IPS-NIHi7 (cell line): ENCODE measurements around the gene PDE7B.
"Not testable (repeated sequence)": the region's sequence is repeated elsewhere in the genome, so short reads cannot be mapped to it uniquely, and the experiment has no call there.

ENCODE experiments used
- DNase-seq: peaks from one replicate; pipeline ENCODE4 v3.0.0; 2012; ENCODE audit warnings: mixed read lengths; ENCODE audit errors: extremely low spot score

PDE7B gene

DNA sequence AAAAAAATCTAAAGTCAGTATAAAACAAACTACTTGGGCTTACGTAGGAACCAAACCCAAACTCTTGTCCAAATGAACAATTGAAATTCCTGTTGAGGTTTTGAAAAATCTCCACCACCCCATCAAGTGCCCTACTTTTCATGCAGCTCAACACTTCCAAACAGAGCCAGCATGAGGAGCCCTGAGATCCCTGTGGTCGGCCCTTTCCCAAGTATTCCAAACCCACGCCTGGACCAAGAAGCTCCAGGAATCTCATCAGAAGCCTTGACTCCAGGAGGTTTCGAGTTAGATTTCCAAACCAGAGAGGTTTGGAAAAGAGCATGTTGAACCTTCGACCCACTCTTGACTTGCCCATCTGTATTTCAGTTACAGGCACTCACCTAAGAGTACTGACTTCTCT is 219.3 kb downstream of the PDE7B start:
- peak; percentile 27 for DNase-seq

DNA sequence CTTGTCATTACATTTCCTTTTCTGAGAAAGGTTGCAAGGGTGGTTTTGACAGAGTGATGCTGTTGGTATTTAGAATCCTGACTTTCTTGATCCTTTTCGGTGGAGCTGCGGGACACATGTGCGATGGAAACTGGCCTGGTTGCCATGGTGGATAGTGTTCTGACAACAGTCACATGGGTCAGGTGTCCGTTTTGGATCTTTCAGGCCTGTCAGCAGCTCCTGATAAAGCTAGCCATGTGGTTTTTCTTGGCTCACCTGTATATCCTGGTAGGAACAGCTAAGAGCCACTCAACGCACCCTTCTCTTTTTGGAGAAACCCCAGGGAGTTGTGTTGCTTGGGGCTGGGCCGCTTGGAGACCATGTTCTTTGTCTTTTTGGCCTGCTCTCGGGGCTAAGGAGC is 221.2 kb downstream of the PDE7B start:
- DNase-seq, result no peak

DNA sequence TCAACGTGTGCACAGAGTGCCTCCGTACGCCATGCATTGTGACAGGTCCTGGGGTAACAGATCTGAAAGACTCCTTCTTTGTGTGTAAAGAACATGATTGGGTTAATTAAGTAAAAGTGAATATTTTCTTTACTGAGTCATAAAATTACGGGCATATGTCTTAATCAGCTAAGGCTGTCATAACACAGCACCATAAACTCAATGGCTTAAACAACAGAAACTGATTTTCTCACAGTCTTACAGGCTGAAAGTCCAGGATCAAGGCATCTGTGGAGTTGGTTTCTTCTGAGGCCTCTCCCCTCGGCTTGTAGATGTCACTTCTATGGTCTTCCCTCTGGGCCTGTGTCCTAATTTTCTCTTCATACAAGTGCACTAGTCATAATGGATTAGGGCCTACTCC is 221.7 kb downstream of the PDE7B start:
- DNase-seq, result no peak

DNA sequence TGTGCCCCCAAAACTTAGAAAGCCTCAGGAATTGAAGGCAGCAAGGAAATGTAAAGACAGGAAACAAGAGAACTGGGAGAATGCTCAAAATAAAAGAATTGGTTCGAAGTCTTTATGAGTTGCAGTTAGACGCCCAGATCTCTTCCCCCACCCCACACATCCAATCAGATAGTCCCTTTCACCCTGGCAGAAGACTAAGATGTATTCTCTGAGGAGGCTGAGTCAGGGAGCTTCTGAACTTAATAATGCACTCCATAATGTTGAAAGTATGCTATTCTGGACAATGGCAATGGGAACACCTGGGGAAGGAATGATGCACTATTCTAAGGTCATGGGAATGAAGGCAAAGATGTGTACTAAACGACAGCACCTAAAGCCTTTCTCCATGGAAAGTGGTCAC is 225.0 kb downstream of the PDE7B start:
- no peak for DNase-seq

DNA sequence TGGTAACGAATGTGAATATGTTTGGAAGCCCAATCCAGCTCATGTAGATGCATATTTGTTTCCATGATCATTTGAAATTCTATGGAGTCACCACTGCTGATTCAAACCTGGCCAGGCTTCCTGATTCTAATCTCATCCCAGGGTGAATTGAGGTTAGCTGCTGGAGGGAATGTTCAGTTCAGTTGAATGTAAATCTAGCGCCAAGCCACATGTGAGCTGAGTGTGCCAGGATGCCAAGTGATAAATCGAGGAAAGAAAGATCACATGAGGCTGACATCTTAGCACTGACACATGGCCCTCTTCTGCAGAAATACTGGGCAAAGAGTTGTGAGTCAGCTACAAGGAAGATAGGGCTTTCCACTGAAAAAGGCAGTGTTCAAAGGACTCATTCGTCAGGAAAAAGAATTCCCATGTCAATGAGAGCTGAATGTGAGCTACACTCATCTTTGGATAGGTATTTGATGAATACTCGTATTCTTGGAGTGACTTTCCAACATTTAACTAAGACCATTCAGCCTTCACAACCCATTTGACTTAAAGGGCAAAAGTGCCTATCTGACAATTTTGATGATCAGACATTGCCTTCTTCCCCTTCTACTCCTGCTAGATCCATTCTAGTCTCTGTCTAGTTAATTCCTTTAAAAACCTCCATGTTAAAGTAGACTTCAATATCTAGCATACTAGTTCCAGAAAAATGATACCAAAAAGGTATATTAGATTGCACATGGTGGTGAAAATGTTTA is 226.5 kb downstream of the PDE7B start:
- DNase-seq, result no peak

DNA sequence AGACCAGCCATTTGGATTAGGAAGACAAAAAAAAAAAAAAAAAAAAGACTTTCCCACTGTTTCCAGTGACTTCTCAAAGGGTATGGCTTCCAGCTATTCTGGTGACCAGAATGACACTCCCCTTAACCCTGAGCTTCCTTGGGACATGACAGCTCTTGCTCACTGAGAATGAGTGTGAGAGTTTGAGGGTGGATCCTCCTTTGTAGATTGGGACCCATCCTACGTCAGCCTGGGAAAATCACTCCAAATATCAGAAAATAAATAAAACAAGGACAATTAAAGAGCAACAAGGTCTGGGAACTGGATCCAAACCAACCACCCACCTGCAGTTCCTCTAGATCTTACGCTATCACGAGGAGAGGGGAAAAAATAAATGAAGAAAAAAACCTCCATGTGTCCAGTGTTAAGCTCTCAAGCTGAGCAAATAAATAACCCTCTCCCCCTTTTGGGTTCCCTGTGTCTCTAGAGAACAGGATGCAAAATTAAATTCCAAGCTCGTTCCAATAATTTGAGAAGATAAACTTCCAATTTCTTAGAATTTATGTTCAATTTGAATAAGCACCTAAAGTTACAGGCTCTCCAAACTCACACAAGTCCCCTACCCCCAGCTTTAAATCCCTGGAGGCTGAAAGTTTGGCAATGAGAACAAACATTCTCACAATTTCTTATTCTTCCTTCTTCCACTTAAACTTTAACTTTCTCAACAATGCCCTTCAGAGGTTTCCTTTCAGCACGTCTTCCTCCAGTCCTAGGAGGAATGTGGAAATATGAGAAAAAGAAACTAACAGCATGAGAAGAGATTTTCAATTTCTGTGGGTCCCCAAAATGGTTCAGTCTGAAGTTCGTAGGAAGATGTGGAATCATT is 228.4 kb downstream of the PDE7B start:
- DNase-seq, result no peak

DNA sequence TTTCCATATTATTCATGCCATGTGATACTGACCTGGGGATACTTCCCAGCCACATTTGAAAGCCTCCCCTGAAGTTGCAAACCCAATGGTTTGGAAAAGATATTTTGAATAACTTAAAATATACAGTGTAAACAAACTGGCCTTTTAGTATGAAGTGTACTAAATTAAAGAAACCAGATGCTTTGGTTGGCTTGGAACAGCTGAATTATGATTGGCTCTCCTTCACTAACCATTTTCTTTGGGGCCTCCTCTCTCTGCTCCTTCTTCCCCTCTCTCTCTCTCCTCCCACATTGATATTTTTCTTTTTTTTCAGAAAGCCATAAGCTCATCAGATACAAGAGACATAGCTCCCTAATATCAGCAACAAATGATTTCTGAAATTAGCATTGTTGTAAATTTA is 232.0 kb downstream of the PDE7B start:
- DNase-seq, result no peak

DNA sequence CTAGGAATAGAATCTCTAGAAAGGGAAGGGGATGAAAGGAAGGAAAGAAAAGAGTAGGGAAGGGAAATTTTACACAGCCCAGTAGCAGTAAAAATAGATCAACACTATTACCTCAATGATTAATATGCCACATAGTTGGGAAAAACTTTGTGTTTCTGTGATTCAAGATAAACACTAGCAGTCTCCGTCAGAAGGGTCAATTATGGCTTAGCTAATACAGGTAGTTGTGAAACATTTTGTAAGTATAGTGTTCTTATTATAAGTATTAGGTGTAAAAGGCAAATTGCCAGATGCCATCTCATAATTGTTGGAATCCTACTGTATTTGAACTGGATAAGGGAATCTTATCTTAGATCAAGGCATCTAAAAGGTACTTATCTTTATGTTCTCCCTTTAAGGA is 232.9 kb downstream of the PDE7B start:
- DNase-seq, result no peak

DNA sequence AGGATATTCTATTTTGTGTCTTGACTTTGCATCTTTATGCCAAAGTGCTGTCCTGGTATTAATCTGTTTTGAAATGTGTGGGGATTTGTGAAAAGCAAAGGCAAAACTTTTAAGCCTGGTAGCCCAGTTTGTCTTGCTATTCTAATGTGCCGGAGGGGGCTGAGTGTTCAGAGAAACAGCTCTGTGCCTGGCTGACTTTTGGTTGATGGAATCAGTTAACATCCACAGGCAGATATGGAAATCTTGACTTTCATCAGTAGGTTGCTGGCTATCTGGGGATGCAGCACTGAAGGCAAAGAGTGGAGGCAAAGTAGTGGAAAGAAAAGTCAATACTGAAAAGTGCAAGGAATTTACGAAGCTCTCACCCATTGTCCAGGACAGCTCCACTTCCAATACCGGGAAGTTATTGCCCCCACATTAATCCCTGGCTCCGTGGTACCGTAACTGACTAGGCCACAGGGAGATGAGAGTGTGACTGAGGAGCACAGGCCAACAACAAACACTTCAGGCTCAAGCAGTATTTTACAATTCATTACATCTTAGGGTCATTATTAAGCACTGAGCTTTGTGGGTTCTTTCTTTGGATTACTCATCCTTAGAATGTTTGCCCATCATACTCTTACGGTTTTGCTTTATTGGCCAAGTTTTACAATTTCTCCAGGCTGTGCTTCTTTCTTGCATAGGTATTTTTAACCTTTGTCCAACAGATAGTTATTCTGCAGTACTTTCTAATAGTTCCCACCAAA is 234.0 kb downstream of the PDE7B start:
- no peak for DNase-seq

DNA sequence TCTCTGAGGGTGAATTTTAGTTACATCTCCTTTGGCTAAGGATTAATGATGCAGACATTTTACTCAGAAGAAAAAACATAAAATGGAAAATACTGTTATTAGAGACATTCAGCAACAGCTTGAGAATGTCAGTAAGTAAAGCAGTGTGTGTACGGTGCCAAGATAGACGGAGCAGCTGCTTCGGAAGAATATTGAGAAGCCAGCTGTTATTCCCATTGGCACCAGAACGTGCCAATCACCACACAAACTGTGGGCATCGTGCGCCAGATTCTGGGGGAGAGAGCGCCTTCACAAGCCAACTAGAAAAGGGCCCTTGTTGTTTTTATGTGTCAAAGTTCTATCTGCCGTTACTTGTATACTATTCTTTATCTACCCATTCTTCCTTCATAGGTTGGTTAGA is 235.2 kb downstream of the PDE7B start:
- DNase-seq, result no peak

DNA sequence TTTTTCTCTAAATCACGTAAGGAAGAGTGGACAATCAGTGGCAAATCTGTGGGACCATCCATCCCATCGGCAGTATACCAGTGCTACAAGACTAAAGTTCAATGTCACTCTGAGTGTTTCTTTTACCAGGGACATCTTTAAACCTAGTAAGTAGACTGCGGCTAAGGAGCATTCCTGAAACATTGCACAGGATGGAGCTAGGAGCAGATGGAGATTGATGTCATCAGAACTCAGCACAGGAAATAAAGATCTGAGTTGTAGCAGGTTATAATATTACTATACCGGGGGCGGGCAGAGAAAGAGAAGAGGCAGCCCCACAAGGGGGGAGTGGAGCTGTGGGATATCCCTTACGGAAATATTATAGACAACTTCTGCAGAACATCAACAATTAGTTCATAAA is 236.5 kb downstream of the PDE7B start:
- no peak for DNase-seq

DNA sequence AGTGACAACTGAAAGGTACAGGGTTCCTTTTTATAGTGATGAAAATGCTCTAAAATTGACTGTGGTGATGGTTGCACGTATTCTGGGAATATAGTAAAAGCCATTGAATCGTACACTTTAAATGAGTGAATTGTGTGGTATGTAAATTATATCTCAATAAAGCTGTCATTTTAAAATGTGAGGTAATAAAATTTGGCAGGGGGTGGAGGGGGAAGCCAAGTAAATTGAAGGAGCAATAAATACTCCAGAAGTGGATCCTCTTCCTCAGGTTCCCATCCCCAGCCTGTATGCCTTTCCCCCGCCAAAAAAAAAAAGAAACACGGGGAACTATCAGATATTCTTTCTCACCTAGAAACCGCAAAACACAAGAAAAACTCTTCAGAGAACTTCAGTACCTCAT is 237.2 kb downstream of the PDE7B start:
- no peak for DNase-seq

DNA sequence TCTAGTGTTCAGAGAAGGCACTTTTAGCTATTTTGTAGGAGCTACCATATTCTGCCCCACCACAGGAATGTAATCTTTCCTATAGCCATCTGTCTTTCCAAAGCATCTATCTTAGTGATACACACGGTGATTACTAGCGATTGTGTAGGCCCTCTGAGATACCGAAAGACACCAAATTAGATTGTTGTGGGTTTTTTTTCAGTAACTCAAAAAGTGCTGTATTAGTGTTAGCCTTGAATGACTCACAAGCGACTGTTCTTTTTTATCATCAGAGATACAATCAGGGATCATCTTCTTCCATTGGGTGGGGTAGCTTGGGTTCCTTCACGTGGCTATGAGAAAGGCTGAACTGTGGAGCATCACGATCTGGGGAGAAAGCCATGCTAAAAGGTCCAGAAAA is 238.4 kb downstream of the PDE7B start:
- no peak for DNase-seq

DNA sequence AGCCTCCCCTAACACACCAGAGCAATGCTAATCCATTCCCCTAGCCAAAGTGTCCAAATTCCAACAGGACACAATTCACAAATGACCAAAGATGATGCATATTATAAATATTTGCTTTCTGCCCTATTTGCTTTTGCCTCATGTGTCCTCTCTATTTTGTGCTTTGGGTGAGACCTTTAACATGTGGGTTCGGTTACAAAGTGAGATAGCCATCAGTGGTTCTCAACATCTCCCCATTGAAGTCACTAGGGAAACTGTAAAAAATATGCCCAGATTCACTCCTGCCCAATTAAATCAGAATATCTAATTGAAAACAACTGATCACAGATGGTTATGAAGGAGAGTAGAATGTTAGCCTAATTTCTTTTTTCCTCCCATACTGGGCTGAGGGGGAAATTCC is 239.4 kb downstream of the PDE7B start:
- DNase-seq, result no peak

DNA sequence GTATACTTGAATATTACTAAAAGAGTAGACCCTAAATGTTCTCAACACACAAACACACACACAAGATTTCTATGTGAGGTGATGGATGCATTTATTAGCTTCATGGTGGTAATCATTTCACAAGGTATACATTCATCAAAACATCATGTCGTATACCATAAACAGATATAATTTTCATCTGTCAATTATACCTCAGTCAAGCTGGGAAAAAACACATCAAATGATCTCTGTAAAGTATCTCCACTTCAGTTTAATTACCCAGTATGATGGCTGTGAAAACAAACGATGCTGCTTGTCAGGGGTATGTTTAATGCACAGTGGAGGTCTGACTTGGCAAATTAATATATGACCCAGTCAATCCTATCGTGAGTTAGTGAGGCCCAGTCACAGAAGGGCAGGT is 241.4 kb downstream of the PDE7B start:
- no peak for DNase-seq

DNA sequence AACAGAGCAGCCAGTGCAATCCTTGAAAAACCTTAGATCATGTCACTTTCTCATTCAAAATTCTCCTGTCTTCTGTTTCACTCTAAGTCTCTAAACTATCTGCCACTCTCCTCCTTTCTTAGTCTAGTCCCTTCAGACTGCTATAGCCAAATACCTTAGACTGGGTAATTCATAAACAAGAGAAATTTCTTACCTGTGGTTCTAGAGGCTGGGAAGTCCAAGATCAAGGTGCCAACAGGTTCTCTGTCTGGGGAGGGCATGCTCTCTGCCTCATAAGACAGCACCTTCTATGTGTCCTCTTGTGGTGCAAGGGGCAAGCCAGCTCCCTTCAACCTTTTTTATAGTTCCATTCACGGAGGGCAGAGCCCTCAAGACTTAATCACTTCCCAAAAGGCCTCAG is 242.3 kb downstream of the PDE7B start:
- no peak for DNase-seq

DNA sequence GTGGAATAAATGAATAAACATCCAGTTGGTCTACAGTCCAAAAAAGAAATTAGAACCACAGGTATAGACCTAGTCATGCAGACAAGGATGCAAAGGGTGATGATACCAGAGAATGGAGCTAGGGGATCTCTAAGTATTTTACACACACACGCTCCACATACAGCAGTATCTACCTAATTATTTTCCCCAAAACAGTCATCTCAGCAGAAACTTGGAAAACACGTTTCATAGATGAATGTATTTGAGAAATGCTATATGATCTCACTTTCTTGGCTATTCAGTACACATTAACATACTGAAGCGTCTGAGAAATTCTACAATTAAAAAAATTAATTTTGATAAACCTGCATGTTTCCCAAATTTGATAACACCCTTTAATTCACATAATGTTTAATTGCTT is 243.3 kb downstream of the PDE7B start:
- DNase-seq, result no peak

DNA sequence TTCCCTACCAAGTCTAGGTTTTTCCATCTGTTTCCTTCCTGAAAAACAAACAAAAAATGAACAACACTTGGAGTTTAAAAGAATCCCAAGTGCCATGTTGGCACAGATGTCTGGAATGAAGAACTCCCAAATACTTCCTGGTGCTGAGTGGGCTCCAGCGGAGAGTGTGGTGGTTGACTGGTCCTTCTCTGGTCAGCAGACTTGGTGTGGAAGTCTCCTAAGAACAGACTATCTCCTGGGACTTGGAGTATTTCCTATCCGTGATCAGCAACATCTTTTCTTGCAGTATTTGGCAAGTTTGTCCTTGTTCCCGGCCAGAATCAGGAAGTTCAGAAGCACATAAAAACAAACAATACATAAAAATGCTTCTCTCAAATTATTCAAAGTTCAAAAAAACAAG is 244.5 kb downstream of the PDE7B start:
- no peak for DNase-seq

DNA sequence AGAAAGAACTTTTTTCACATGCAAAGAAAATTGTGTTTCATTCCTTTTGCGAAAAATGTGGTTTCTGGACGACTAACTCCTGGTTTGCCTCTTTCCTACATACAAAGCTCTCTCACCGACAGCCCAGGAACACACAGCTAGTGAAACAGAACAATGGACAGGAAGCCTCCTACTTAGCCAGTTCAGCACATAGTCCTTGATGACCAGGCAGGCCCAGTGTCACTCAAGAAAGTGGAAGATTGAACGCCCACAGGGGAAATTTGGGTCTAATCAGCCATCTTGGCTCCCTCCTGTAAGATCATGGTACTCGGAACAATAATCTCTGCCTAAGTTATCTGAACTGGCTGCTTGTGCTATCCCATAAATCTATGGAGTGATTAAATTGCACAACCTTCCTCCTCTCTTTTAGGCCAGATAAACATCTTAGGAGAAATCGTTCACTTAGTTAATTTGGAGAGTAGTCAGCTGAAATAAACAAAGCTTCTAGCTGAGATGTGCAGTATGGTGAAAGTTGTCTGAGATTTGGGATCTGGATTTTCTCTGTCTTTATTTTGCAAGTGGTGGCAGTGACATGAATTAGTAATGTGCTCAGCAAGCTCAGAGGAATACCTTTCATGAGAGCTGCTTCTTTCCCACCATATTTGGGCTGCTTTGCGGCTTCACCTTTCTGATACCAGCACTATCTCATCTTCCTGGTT is 251.6 kb downstream of the PDE7B start:
- DNase-seq, result no peak

DNA sequence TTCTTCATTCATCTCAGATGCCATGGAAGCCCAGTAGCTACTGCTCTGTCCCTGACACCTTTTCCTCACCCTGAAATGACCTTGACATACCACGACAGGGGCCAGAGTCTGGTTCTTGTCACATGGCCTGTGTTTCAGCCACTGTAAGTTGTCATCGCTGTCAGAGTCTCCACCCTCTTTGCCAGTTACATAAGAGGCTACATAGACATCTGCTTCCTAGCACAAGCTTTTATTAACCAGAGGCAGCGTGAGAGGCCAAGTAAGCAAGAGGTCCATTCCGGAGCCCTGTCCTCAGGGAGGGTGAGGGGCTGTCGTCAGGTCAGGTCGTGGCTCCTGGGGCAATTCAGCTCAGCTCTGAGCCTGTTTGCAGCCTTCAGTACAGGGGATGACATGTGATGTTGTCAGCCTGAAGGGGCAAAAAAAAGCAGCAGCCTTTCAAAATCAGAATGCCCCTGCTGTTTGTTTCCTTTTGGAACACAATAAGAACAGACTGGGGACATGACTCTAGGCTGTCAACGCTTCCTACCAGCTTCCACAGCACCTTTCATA is 252.3 kb downstream of the PDE7B start:
- DNase-seq, result peak; percentile 31

DNA sequence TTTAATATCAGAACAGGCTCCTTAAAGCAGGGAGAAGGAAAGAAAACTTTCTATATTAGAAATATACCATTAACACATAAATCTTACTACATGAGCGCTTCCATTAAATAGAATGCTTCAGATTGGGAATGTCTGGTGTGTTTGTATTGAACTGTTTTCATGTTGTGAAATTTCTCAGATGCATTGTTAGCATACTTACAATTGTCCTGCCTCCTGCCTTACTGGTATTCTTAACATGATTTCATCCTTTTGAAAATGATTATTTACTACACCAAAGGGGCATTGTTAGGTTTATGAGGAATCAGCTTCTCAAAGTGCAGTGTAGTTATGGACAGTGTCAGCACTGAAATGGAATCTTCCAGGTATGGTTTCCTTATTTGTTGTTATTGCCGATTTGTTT is 253.1 kb downstream of the PDE7B start:
- no peak for DNase-seq

DNA sequence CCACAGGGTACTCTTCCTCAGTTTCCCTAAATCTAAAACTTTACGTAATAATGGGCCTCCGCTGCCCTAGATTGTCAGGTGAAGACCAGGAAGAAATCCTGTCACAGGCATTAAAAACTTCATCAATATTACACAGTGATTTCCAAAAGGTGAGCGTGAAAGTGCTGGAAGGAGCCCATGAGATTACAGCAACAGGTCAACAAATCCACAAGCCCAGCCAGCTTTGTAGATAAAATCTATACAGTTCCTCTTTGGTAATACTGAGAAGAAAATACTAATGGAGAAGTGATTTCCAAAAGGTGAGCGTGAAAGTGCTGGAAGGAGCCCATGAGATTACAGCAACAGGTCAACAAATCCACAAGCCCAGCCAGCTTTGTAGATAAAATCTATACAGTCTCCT is 254.3 kb downstream of the PDE7B start:
- not testable (repeated sequence) for DNase-seq
